LNCAP (cell line): ENCODE measurements around the gene GNB2.

Experiments
- CTCF ChIP-seq: fragments of 450-650 bp; IDR thresholded peaks from 2 replicates; pipeline ENCODE4 v1.5.1; 2017; ENCODE audit warnings: mild to moderate bottlenecking

The GNB2 gene

GRCh38 chr7:100670074-100670473 lies 3.5 kb upstream of the GNB2 start:
- no peak for TF ChIP-seq CTCF

DNA sequence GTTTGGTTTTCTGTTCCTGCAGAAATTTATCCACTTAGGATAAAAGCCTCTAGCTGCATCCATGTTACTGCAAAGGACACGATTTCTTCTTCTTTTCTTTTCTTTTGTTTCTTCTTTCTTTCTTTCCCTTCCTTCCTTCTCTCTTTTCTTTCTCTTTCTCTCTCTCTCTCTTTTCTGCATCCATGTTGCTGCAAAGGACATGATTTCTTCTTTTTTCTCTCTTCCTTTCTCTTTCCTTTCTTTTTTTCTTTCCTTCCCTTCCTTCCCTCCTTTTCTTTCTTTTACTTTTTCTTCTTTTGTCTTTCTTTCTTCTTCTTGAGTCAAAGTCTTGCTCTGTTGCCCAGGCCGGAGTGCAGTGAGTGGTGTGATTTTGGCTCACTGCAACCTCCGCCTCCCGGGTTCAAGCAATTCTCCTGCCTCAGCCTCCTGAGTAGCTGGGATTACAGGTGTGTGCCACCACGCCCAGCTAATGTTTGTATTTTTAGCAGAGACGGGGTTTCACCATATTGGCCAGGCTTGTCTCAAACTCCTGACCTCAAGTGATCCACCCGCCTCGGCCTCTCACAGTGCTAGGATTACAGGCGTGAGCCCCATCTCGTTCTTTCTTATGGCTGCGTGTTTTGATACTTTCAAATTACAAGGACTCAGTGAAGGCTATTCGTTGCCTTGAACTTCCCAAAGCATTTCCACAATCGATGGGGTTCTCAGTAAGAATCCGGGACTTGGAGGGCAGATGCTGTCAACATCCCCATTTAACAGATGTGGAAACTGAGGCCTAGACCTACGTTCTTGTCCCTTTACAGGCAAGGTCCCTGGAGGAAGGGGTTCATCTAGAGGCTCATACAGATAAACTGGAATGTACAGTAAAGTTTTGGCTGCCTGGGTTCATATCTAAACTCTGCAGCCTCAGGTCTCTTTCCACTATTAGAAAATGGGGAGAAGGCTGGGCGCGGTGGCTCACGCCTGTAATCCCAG lies 1.9 kb upstream of the GNB2 start:
- TF ChIP-seq CTCF, result no peak

DNA sequence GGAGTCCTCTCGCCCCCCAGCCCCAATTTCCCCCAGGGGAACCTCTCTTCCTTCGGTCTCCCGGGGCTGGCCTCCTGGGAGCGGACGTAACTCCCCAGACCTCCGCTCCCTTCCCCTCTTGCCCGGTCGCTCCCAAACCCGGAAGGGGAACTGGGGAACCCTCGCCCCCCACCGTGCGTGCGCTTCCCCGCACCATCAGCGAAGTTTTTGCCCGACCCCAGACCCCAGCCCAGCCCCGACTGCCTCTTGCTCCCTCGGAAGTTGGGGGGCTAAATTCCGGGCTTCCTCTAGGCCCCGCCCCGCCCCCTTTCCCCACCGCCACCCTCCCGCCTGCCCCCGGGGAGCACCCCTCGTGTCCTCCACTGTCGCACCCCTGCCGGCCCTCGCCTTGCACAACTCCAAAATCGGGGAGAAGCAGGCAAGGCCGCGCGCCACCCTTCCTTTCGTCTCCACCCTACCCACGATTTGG lies 436 bp downstream of the GNB2 start:
- no peak for TF ChIP-seq CTCF

GRCh38 chr7:100674411-100675104 lies 1.0 kb downstream of the GNB2 start:
- no peak for TF ChIP-seq CTCF

DNA sequence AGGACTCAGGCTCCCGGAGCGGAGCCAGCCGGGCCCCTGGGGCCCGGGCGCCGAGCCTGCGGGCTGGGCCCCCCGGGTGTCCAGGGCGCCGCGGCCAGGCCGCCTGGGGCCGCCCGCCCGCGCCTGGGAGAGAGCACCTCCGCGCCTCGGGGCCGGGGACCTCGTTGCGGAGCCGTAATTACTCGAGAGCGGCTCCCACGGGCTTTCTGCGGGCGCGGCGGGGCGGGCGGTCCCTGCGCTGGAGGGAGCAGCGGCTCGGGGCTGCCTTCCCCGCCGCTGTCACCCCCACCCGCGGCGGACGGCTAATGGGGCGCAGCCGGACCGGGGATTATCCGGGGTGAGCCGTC lies 1.5 kb downstream of the GNB2 start:
- TF ChIP-seq CTCF, result no peak

DNA sequence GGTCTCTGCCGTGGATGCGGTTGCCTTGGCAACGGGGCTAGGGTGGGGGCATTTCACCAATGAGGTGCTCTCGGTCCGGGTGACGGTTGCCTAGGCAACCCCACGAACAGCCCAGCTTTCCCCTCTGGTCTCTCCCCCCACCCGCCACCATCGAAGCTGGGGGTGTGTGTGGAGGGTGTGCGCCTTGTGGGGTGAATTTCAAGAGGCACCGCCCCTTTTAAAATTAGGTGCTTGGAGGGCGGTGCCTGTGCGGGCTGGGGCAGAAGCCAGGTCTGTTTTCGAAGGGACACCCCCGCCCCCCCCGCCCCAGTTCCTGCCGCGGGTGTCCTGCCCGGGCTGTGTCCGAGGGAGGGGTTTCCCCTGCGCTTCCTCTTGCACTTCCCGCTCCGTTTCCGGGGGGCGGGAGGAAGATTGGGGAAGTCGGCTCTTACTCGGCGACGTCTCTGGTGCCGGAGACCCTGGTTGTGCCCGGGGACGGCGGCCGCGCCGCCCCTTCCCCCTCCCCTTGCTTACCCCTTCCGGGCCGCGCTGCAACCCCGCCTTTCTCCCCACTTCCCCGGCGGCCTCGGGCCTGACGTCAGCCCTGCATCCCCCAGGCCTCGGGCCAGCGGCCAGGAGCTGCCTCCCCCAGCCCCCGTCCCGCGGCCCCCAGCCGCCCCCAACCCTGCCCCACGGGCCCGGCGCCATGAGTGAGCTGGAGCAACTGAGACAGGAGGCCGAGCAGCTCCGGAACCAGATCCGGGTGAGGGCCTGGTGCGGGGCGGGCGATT lies 2.2 kb downstream of the GNB2 start:
- TF ChIP-seq CTCF, result no peak
